Epithelial cell of prostate (primary cell): ENCODE measurements around the gene MRPS26.
A peak's percentile ranks its signal among the peaks of the same experiment; 100 is the strongest.
"Not testable (repeated sequence)": the region's sequence is repeated elsewhere in the genome, so short reads cannot be mapped to it uniquely, and the experiment has no call there.

ENCODE experiments used
- DNase-seq: peaks from one replicate; pipeline ENCODE4 v3.0.0-alpha.2; 2011; ENCODE audit warnings: low read depth, low spot score
- H3K27ac ChIP-seq: fragments of 450-650 bp; 2 replicates; pipeline ENCODE4 v1.5.1; 2017; ENCODE audit warnings: mild to moderate bottlenecking

The MRPS26 gene

DNA sequence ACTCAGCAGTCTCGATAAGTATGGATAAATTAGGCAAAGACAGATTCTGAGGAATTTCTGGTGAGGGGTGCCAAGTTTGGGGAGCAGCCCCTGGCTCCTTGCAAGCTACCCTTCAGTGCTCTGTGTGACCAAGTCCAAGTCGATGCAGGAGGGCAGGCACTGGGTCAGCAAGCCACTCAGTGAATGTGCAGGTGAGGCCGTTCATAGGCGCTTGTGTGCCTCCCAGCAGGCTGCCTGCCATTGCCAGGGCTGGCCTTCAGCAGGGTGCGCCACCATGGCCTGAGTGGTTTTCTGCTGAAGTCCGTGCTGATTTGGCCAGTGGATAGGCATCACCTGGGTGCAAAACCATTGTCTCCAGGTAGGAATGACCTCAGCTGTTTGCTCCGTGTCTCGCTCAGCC lies 5.8 kb upstream of the MRPS26 start:
- H3K27ac ChIP-seq: no peak overlapping the region
- no peak for DNase-seq

DNA sequence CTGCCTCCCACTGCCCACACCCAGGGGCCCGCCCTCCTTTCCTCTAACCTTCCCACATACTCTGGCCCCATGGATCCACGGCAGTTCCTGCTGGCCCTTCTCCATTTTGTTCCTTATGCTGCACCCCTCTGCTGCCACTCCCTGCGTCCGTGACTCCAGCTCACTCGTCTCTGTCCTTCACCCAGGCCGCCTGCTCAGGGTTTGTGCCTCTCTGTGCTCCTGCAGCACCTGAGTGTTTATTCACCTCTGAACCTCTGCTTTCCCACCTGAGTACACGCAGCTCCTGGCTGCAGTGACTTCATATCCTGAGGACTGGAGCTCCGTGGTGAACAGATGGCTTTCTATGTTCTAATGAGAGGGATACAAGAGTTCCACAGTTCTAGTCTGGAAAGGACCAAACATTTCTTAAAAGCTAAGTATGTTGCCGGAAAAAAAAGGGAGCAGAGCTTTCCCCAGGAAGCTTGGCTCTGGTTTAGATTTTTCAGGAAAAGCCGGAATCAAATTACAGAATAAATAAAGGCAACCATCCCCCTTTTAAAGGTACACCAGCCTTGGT lies 3.9 kb upstream of the MRPS26 start:
- no peak overlapping the region for H3K27ac ChIP-seq
- DNase-seq: no peak

DNA sequence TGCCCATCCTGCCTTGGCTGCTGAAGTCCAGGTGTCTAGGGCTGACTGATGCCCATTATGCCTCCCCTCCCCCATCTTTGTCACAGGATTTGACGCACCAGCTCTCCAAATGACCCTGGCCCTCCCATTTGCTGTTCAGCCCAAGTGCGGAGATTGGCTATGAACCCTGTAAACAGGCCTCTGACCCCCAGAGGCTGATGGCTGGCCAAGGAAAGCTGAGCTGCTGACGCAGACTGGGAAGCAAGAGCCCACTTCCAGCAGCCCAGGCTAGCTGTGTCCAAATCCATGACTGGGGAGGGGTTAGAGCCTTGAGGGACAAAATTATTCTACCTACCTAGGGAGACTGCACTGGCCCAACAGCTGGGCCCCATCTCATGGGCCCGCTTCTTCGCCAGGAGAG lies 3.2 kb upstream of the MRPS26 start:
- no peak overlapping the region for H3K27ac ChIP-seq
- no peak for DNase-seq

DNA sequence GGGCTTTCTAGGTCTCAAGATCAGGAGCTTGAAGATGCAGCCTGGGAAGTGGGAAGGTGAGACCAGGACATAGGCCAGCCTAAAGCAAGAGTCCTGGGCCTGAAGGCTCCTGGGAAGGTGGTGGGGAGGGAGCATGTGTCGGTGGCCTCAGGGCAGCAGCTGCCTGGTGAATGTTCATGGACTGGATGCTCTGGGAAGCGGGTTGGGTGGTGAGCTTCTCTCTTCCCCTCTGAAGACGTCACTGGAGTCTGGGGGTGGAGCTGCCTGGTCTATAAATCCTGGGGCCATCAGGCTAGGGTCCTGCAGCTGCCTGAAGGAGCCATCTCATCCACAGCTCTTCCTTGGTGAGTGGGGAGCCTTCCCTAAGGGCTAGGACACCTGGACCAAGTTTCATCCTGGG lies 2.5 kb upstream of the MRPS26 start, which contains the start of gene GNRH2:
TSS of gene GNRH2 (plus strand) at position 301 of the 400 bp plus-strand sequence. CDS start 793 bp downstream, outside the sequence.
- DNase-seq: no peak
- H3K27ac ChIP-seq: no peak within 1 kb of the TSS

- no peak overlapping the region for H3K27ac ChIP-seq
- DNase-seq: no peak
These were observed 1.4 kb upstream of the MRPS26 start for GRCh38 chr20:3044336-3044965.

- H3K27ac ChIP-seq: peak overlapping the region; percentile 64
- no peak for DNase-seq
These were observed 623 bp upstream of the MRPS26 start for GRCh38 chr20:3045042-3045815.

- DNase-seq: no peak
- H3K27ac ChIP-seq: peak overlapping the region; percentile 64
These were observed 1.0 kb downstream of the MRPS26 start for GRCh38 chr20:3046677-3047462.

DNA sequence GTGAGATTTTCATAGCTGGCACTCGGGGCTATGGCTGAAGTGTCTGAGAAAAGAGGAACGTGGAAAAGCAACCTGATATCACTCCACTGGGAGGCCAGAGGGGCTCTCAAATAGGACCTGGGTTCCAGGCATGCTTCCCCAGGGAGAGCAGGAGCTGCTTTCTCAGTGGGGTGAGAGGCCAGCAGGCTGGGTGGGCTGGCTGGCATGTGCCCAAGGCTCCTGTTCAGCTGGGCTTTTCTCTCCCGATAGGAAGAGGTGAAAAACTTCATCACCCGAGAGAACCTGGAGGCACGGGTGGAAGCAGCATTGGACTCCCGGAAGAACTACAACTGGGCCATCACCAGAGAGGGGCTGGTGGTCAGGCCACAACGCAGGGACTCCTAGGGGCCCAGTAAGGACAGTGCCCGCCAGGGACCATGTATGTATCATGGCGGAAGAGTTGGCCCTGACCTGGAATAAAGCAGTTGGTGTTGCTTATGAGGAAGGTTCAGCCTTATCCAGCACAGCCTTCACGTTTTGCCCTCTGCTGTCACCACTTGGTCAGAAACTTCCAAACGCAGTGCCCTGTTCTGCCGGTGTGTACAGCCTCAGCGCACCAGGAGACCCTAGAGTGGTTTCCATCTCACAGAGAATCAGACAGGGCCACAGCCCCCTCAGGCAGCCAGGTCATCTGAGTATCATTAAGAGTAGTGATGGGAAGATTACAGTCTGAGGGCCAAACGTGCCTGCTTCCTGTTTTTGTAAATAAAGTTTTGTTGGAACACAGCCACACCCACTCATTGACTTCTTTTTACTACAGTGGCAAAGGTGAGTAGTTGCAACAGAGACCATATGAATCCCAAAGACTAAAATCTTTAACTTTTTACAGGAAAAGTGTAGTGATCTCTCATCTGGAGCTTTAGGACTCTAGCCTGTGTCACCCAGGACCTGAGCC lies 1.9 kb downstream of the MRPS26 start:
- no peak overlapping the region for H3K27ac ChIP-seq
- DNase-seq: no peak

DNA sequence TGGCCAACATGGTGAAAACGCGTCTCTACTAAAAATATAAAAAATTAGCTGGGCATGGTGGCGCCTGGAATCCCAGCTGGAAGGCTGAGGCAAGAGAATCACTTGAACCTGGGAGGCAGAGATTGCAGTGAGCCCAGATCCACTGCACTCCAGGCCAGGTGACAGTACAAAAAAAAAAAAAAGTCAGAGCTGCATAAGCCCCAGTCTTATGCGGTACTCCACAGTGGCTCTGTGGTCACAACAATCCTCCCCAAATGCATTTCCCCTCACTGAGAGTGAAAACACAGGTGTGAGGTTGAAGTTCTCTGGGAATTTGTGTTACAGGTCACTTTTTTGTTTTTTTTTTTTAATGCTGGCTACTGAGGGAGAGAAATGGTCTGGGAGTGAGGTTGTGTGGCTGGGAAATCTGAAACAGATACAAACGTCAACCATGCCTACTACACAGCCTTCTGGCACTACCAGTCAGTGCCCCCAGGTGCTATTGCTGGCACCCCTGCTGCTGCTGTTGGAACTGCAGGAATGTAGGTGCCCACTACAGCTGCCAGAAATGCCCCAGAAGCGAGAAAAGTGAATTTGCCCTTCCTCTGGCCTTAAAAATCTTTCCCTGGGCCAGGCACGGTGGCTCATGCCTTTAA lies 5.7 kb downstream of the MRPS26 start:
- no peak overlapping the region for H3K27ac ChIP-seq
- DNase-seq: no peak

DNA sequence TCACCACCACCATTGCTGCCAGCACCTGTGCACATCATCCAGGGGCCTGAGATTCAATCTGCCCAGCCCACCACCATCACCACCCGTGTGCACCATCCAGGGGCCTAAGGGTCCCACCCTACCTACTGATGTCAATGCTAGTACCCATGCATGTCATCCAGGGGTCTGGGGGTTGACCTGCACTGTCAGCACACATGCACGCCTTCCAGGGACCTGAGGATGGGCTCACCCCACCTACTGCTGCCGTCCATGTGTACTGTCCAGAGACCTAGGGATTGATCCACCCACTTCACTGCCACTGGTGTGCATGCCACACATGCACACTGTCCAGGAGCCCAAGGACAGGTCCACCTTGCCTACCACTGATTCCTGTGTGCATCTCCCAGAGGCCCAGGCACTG lies 13.6 kb downstream of the MRPS26 start:
- no peak for DNase-seq
- no peak overlapping the region for H3K27ac ChIP-seq

DNA sequence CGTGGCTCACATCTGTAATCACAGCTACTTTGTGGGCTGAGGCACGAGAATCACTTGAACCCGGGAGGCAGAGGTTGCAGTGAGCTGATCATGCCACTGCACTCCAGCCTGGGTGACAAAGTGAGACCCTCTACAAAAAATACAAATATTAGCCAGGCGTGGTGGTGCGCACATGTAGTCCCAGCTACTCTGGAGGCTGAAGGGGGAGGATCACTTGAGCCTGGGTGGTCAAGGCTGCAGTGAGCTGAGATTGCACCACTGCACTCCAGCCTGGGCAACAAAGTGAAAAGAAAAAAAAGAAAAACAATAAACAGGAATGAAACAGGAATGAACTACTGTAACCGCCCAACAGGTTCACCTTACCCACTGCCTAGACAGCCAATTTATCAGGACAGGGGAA lies 18.3 kb downstream of the MRPS26 start:
- not testable (repeated sequence) for H3K27ac ChIP-seq, DNase-seq

DNA sequence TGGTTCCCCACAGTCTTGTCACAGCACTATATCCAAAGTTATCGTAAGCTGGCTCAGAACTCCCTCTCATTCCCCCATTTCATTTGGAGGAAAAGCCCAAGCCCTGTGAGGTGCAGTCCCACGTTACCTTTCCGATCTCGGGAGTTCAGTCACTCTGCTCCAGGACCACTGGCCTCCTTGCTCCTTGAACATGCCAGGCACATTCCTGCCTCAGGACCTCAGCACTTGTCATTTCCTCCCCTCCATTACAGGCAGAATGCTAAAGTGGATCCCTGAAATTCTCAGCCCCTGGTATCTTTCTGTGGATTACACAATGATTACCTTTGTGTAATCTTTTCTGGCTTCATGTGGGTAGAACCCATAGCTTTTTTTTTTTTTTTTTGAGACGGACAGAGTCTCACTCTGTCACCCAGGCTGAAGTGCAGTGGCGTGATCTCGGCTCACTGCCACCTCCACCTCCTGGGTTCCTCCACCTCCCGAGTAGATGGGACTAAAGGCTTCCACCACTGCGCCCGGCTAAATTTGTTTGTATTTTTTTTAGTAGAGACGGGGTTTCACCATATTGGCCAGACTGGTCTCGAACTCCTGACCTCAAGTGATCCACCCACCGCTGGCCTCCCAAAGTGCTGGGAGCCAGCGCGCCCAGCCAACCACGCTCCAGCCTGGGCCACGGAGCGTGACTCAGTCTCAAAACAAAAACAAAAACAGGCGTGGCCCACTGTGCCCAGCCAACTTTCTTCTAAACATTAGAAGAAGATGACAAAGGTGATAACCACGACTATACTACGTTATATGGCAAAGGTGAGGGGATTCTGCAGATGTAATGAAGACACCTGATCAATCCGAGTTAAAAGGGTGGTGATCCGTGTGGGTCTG lies 21.5 kb downstream of the MRPS26 start:
- no peak overlapping the region for H3K27ac ChIP-seq
- DNase-seq: no peak

- no peak for DNase-seq
These were observed 22.2 kb downstream of the MRPS26 start for GRCh38 chr20:3068075-3068474.

GRCh38 chr20:3068986-3069900 lies 23.4 kb downstream of the MRPS26 start:
- no peak overlapping the region for H3K27ac ChIP-seq
- DNase-seq: no peak

More at GRCh38 chr20:3068075-3068474, 22.2 kb downstream of the MRPS26 start:
- H3K27ac ChIP-seq: no peak overlapping the region

- DNase-seq: no peak
- H3K27ac ChIP-seq: no peak overlapping the region
These were observed 24.9 kb downstream of the MRPS26 start for GRCh38 chr20:3070725-3071124.

DNA sequence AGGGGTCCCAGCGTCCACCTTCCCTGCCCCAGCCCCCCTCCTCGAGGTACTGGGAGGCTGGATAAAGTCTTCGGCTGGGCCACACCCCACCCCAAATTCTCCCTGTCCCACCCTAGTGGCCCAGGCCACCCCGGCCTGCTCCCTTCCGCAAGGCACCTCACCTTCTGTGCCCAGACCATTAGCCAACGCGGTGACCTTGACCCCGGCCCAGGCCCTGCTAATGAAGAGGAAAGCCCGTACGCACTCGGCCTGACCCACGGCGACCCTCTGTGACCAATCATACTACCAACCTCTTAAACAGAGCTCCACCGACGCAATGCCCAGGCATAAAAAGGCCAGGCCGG lies 25.4 kb downstream of the MRPS26 start:
- no peak overlapping the region for H3K27ac ChIP-seq
- no peak for DNase-seq
